GM19043 (cell line): Measurements from ENCODE around the gene COL18A1.

Experiments used
- ATAC-seq: cut with Tn5 transposase; IDR thresholded peaks from one replicate; pipeline ENCODE4 v1.9.1; 2021; ENCODE audit warnings: low read depth; ENCODE audit not compliant: unreplicated experiment

Gene COL18A1

DNA sequence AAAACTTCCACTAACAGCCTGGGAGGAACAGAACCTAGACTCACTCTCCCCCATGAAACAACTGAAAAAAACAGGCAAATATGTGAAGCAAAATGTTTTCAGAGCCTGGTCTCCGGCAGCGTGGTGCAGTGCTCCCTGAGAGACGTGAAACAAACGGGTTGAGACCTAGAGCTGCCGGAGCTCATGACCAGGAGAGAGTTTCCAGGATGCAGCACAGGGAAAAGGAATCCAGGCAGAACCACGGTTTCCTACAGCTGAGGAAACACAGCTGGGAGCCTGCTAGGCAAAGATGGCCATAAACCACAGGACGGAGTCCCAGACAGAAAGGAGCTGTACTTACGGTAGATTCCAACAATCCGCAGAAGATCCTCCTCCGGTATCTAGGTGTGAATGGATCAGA lies 157.4 kb downstream of the COL18A1 start:
- ATAC-seq = no peak

DNA sequence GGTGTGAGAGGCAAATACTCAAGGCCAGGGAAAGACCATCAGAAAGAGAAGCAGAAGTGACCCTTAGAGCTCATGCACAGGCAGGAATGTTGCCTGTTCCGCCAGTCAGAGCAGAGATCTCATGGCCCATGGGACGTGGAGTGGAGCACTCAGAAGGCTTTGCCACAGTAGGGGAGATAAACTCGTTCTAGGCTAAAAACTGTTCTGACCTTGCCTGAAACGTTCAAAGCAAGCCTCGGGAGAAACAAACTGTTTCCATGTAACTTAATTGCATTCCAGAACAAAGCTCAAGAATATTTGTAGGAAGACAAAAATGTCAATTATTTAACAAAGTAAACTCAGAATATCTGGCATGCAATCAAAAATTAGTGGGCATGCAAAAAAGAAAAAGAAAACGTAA lies 158.0 kb downstream of the COL18A1 start:
- ATAC-seq = no peak
